ENCODE measurements around the gene ITFG2. TPM values are rescaled to one million over a fixed set of nuclear protein-coding genes. Genes with fewer than 3 reads are reported as not detected.

ITFG2 gene
- total and polyA plus RNA-seq, 2 of the 13 experiments (the other 11 are each of a cell fraction or from before 2014, with no cell fraction given): 14.8 to 15.5 TPM

DNA sequence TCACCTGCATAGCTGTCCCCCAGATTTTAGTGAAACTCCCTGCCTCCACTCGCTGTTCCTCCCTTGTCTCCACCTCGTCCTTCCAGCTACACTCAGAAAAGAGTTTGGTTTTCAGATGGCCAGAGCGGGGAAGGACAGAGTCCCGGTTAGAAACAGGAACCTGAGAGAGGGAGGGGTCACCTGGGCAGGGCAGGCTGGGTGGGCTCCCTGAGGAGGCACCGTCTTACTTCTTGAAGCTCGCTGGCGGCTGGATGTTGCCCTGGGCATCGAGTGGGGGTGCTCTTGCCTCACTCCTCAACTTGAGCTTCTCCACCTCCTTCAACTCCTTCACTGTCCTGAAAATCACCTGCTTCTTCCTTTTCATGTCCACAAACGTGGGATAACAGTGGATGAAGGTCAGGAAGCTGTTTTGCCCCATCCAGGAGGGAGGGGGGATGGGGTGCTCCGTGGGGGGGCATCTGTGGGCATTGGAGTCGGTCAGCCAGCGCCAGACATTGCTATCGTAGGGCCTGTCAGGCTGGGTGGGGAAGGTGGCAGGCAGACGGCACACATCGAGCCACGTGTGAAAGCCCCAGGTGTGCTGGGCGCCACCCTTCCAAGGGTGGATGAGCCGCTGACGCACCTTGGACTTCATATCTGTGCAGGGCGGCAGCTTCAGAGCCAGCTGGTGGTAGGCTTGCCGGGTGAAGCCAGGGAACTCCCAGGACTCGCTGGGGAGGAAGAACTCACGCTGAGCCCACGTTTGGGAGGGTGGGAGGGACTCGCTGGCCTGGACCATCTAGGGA, 42.4 kb downstream of the ITFG2 start:
- H3K36me3 ChIP-seq (replicated peaks in 1 of 2; ENCODE audit: control insufficient read depth in 1 of 2, insufficient read depth in 2 of 2, low read length in 2 of 2): peaks cover 4 to 23% of the 10 kb centered on the region in 2 experiments
- no TSS peak for BruUV-seq (replicated peaks)
- DNase-seq (ENCODE audit: low spot score): no peak
- no peak for FAIRE-seq
- no peaks in the 10 kb centered on the region for H4K20me1 ChIP-seq (ENCODE audit: insufficient read depth, low read length)
- no peaks in the 10 kb centered on the region for H3K9me3 ChIP-seq (ENCODE audit: low read length)
- no peak overlapping the region for H3K4me3 ChIP-seq (replicated peaks in 1 of 3; ENCODE audit: insufficient read depth in 1 of 3, low read depth in 2 of 3, low read length in 3 of 3)
- H3K4me2 ChIP-seq (ENCODE audit: low read depth, low read length): no peak overlapping the region
- H3K4me1 ChIP-seq (ENCODE audit: insufficient read depth, low read length): peaks cover 19% of the 10 kb centered on the region
- intact Hi-C loops (cut with micrococcal nuclease; ENCODE audit: unreplicated experiment): no loop called here
- ATAC-seq: no peak
- no peak overlapping the region for H3K27ac ChIP-seq (ENCODE audit: extremely low read length, insufficient read depth, low read length)
- H3K79me2 ChIP-seq (ENCODE audit: insufficient read depth, low read length): no peaks in the 10 kb centered on the region
- H2AFZ ChIP-seq (ENCODE audit: low read length): no peak overlapping the region
- POLR2A ChIA-PET: no interaction called here
- CTCF ChIA-PET (ENCODE audit: low intra/inter-chr PET ratio, low total read pairs): no interaction called here
- in situ Hi-C loops (cut with HindIII; ENCODE audit: extremely low pct_ligation_motif_present, low pct_unique_long_range_greater_than_20kb): no loop called here
- 94% methylated on average over 25 of the region's 25 CpGs for WGBS (ENCODE audit: low lambda C conversion rate)
- no peaks in the 10 kb centered on the region for H3K27me3 ChIP-seq (ENCODE audit: control insufficient read depth in 1 of 2, insufficient read depth in 2 of 2, low read length in 2 of 2)
- no peak for TF ChIP-seq FOXK2 (IDR thresholded peaks at IDR 0.05)
- no peak for TF ChIP-seq SRSF9 (IDR thresholded peaks at IDR 0.05; ENCODE audit: borderline replicate concordance, insufficient read depth, low read depth, low read length, poor library complexity, severe bottlenecking)
- no peak for TF ChIP-seq SALL2 (CRISPR knock-in tag; IDR thresholded peaks at IDR 0.05)
- TF ChIP-seq, protein P1, sequence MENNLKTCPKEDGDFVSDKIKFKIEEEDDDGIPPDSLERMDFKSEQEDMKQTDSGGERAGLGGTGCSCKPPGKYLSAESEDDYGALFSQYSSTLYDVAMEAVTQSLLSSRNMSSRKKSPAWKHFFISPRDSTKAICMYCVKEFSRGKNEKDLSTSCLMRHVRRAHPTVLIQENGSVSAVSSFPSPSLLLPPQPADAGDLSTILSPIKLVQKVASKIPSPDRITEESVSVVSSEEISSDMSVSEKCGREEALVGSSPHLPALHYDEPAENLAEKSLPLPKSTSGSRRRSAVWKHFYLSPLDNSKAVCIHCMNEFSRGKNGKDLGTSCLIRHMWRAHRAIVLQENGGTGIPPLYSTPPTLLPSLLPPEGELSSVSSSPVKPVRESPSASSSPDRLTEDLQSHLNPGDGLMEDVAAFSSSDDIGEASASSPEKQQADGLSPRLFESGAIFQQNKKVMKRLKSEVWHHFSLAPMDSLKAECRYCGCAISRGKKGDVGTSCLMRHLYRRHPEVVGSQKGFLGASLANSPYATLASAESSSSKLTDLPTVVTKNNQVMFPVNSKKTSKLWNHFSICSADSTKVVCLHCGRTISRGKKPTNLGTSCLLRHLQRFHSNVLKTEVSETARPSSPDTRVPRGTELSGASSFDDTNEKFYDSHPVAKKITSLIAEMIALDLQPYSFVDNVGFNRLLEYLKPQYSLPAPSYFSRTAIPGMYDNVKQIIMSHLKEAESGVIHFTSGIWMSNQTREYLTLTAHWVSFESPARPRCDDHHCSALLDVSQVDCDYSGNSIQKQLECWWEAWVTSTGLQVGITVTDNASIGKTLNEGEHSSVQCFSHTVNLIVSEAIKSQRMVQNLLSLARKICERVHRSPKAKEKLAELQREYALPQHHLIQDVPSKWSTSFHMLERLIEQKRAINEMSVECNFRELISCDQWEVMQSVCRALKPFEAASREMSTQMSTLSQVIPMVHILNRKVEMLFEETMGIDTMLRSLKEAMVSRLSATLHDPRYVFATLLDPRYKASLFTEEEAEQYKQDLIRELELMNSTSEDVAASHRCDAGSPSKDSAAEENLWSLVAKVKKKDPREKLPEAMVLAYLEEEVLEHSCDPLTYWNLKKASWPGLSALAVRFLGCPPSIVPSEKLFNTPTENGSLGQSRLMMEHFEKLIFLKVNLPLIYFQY (CRISPR knock-in tag; IDR thresholded peaks at IDR 0.05; ENCODE audit: borderline replicate concordance): no peak
- TF ChIP-seq PITX1 (CRISPR knock-in tag; IDR thresholded peaks at IDR 0.05): no peak
- no peak overlapping the region for H3K9ac ChIP-seq (ENCODE audit: insufficient read depth, low read depth, low read length)
